WTC11 (cell line): ENCODE data around the gene BRICD5.

Experiments
- CREB1 ChIP-seq: sonication (generic); formaldehyde crosslinking; IDR thresholded peaks from 2 replicates; pipeline ENCODE4 v1.8.0; 2023; ENCODE audit warnings: mild to moderate bottlenecking, missing genetic modification reagents
- FOXK1 ChIP-seq: sonication (generic); formaldehyde crosslinking; IDR thresholded peaks from 2 replicates; pipeline ENCODE4 v1.8.0; 2022; ENCODE audit warnings: mild to moderate bottlenecking, moderate library complexity, missing genetic modification reagents
- JUN ChIP-seq: sonication (generic); formaldehyde crosslinking; IDR thresholded peaks from 2 replicates; pipeline ENCODE4 v1.8.0; 2023; ENCODE audit warnings: mild to moderate bottlenecking, missing genetic modification reagents
- NR3C1 ChIP-seq: sonication (generic); formaldehyde crosslinking; conservative IDR thresholded peaks from 2 replicates; pipeline ENCODE4 v1.8.1; 2023; ENCODE audit warnings: low read depth, mild to moderate bottlenecking, missing genetic modification reagents
- TEAD4 ChIP-seq: sonication (generic); formaldehyde crosslinking; IDR thresholded peaks from 2 replicates; pipeline ENCODE4 v1.8.0; 2022; ENCODE audit warnings: mild to moderate bottlenecking, missing genetic modification reagents
- TF ChIP-seq, protein P1 (sequence below): sonication (generic); formaldehyde crosslinking; IDR thresholded peaks from 2 replicates; pipeline ENCODE4 v1.8.1; 2023; ENCODE audit warnings: mild to moderate bottlenecking, missing genetic modification reagents
- TF ChIP-seq, protein P2 (sequence below): fragments of 200-600 bp; IDR thresholded peaks from 2 replicates; pipeline ENCODE4 v1.8.0; 2022; ENCODE audit warnings: antibody characterized with exemption

DNA sequence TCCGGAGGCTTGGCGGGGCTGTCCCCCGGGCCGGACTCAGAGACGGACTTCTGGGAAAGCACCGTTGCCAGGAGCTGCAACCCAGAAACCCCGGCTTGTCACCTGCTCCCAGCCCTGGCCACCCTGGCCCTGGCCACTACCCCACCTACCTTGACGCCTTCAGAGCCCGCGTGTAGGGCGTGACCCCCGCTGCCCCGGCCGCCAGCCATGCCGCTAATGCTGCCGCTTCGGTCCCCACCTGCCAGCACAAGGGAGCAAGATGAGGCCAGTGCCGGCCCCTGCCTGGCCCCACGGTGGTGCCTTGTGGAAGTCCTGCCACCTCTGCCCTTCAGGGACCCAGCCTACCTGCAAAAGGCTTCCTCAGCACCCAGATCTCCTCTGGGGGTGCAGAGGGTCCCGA lies 25.7 kb downstream of the BRICD5 start:
- TF ChIP-seq, protein P1, sequence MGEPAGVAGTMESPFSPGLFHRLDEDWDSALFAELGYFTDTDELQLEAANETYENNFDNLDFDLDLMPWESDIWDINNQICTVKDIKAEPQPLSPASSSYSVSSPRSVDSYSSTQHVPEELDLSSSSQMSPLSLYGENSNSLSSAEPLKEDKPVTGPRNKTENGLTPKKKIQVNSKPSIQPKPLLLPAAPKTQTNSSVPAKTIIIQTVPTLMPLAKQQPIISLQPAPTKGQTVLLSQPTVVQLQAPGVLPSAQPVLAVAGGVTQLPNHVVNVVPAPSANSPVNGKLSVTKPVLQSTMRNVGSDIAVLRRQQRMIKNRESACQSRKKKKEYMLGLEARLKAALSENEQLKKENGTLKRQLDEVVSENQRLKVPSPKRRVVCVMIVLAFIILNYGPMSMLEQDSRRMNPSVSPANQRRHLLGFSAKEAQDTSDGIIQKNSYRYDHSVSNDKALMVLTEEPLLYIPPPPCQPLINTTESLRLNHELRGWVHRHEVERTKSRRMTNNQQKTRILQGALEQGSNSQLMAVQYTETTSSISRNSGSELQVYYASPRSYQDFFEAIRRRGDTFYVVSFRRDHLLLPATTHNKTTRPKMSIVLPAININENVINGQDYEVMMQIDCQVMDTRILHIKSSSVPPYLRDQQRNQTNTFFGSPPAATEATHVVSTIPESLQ, result no peak
- TF ChIP-seq TEAD4 (CRISPR knock-in tag) (no peak), FOXK1 (no peak), CREB1 (CRISPR knock-in tag) (no peak), JUN (CRISPR knock-in tag) (no peak), NR3C1 (CRISPR knock-in tag) (no peak)
- TF ChIP-seq, protein P2, sequence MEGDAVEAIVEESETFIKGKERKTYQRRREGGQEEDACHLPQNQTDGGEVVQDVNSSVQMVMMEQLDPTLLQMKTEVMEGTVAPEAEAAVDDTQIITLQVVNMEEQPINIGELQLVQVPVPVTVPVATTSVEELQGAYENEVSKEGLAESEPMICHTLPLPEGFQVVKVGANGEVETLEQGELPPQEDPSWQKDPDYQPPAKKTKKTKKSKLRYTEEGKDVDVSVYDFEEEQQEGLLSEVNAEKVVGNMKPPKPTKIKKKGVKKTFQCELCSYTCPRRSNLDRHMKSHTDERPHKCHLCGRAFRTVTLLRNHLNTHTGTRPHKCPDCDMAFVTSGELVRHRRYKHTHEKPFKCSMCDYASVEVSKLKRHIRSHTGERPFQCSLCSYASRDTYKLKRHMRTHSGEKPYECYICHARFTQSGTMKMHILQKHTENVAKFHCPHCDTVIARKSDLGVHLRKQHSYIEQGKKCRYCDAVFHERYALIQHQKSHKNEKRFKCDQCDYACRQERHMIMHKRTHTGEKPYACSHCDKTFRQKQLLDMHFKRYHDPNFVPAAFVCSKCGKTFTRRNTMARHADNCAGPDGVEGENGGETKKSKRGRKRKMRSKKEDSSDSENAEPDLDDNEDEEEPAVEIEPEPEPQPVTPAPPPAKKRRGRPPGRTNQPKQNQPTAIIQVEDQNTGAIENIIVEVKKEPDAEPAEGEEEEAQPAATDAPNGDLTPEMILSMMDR, result no peak
